ENCODE results near the gene FURIN.

The FURIN gene

DNA sequence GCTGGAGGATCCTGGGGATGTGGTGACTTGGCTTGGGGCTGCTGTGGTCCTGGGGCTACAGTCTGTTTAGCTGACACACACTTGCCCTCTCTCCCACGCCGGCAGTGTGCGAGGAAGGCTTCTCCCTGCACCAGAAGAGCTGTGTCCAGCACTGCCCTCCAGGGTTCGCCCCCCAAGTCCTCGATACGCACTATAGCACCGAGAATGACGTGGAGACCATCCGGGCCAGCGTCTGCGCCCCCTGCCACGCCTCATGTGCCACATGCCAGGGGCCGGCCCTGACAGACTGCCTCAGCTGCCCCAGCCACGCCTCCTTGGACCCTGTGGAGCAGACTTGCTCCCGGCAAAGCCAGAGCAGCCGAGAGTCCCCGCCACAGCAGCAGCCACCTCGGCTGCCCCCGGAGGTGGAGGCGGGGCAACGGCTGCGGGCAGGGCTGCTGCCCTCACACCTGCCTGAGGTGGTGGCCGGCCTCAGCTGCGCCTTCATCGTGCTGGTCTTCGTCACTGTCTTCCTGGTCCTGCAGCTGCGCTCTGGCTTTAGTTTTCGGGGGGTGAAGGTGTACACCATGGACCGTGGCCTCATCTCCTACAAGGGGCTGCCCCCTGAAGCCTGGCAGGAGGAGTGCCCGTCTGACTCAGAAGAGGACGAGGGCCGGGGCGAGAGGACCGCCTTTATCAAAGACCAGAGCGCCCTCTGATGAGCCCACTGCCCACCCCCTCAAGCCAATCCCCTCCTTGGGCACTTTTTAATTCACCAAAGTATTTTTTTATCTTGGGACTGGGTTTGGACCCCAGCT, 13.0 kb downstream of the FURIN start:
- Histone ChIP-seq H3K27me3 (ENCODE audit: control insufficient read depth, low read length) (no peaks in the 10 kb centered on the region), H3K4me3 (ENCODE audit: low read length) (no peak overlapping the region), H3K79me2 (ENCODE audit: control insufficient read depth, low read length) (peaks cover 6% of the 10 kb centered on the region; the same call in 1 of the 2 replicates), H3K36me3 (ENCODE audit: control insufficient read depth, low read length) (peaks cover 34% of the 10 kb centered on the region), H3K27ac (ENCODE audit: low read depth, low read length) (no peak overlapping the region), H3K9me2 (replicated peaks; ENCODE audit: control insufficient read depth, low read length) (no peaks in the 10 kb centered on the region), H3K4me1 (ENCODE audit: control insufficient read depth, low read length) (peaks cover 35% of the 10 kb centered on the region), H3K4me2 (ENCODE audit: low read length) (no peak overlapping the region), H3F3A (ENCODE audit: control insufficient read depth, insufficient read depth) (peaks cover 4% of the 10 kb centered on the region), H3K9me3 (ENCODE audit: control insufficient read depth, insufficient read depth, low read length) (no peaks in the 10 kb centered on the region), H4K20me1 (ENCODE audit: control insufficient read depth, insufficient read depth, low read depth, low read length) (no peaks in the 10 kb centered on the region)
- TF ChIP-seq EZH2phosphoT487 (IDR thresholded peaks at IDR 0.05; ENCODE audit: borderline replicate concordance, low read length) (no peak), CTCF (IDR thresholded peaks at IDR 0.05; ENCODE audit: low read depth, low read length, poor library complexity, severe bottlenecking) (no peak)

DNA sequence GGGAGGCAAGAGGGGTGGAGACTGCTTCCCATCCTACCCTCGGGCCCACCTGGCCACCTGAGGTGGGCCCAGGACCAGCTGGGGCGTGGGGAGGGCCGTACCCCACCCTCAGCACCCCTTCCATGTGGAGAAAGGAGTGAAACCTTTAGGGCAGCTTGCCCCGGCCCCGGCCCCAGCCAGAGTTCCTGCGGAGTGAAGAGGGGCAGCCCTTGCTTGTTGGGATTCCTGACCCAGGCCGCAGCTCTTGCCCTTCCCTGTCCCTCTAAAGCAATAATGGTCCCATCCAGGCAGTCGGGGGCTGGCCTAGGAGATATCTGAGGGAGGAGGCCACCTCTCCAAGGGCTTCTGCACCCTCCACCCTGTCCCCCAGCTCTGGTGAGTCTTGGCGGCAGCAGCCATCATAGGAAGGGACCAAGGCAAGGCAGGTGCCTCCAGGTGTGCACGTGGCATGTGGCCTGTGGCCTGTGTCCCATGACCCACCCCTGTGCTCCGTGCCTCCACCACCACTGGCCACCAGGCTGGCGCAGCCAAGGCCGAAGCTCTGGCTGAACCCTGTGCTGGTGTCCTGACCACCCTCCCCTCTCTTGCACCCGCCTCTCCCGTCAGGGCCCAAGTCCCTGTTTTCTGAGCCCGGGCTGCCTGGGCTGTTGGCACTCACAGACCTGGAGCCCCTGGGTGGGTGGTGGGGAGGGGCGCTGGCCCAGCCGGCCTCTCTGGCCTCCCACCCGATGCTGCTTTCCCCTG, 13.8 kb downstream of the FURIN start:
- TF ChIP-seq EZH2phosphoT487 (IDR thresholded peaks at IDR 0.05; ENCODE audit: borderline replicate concordance, low read length) (no peak), CTCF (IDR thresholded peaks at IDR 0.05; ENCODE audit: low read depth, low read length, poor library complexity, severe bottlenecking) (no peak)
- Histone ChIP-seq H3K9me2 (replicated peaks; ENCODE audit: control insufficient read depth, low read length) (no peaks in the 10 kb centered on the region), H3K4me3 (ENCODE audit: low read length) (no peak overlapping the region), H3K4me1 (ENCODE audit: control insufficient read depth, low read length) (peaks cover 35% of the 10 kb centered on the region), H3K27me3 (ENCODE audit: control insufficient read depth, low read length) (no peaks in the 10 kb centered on the region), H3K27ac (ENCODE audit: low read depth, low read length) (no peak overlapping the region), H3K36me3 (ENCODE audit: control insufficient read depth, low read length) (peaks cover 31% of the 10 kb centered on the region), H3F3A (ENCODE audit: control insufficient read depth, insufficient read depth) (peaks cover 4% of the 10 kb centered on the region), H4K20me1 (ENCODE audit: control insufficient read depth, insufficient read depth, low read depth, low read length) (no peaks in the 10 kb centered on the region), H3K4me2 (ENCODE audit: low read length) (no peak overlapping the region), H3K9me3 (ENCODE audit: control insufficient read depth, insufficient read depth, low read length) (no peaks in the 10 kb centered on the region), H3K79me2 (ENCODE audit: control insufficient read depth, low read length) (peaks cover 6% of the 10 kb centered on the region; the same call in 1 of the 2 replicates)

DNA sequence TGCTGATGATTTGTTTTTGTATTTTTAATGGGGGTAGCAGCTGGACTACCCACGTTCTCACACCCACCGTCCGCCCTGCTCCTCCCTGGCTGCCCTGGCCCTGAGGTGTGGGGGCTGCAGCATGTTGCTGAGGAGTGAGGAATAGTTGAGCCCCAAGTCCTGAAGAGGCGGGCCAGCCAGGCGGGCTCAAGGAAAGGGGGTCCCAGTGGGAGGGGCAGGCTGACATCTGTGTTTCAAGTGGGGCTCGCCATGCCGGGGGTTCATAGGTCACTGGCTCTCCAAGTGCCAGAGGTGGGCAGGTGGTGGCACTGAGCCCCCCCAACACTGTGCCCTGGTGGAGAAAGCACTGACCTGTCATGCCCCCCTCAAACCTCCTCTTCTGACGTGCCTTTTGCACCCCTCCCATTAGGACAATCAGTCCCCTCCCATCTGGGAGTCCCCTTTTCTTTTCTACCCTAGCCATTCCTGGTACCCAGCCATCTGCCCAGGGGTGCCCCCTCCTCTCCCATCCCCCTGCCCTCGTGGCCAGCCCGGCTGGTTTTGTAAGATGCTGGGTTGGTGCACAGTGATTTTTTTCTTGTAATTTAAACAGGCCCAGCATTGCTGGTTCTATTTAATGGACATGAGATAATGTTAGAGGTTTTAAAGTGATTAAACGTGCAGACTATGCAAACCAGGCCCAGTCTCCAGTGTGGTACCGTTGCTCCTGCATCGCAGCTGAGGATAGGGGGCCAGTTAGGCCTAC, 14.6 kb downstream of the FURIN start:
- Histone ChIP-seq H3K27me3 (ENCODE audit: control insufficient read depth, low read length) (no peaks in the 10 kb centered on the region), H3K79me2 (ENCODE audit: control insufficient read depth, low read length) (peaks cover 6% of the 10 kb centered on the region; the same call in 1 of the 2 replicates), H3K9me2 (replicated peaks; ENCODE audit: control insufficient read depth, low read length) (no peaks in the 10 kb centered on the region), H3K9me3 (ENCODE audit: control insufficient read depth, insufficient read depth, low read length) (no peaks in the 10 kb centered on the region), H3F3A (ENCODE audit: control insufficient read depth, insufficient read depth) (peaks cover 4% of the 10 kb centered on the region), H3K4me3 (ENCODE audit: low read length) (peak overlapping the region; percentile 72), H3K27ac (ENCODE audit: low read depth, low read length) (peak overlapping the region; percentile 72), H3K4me2 (ENCODE audit: low read length) (peak overlapping the region; percentile 92), H3K4me1 (ENCODE audit: control insufficient read depth, low read length) (peaks cover 35% of the 10 kb centered on the region), H4K20me1 (ENCODE audit: control insufficient read depth, insufficient read depth, low read depth, low read length) (no peaks in the 10 kb centered on the region), H3K36me3 (ENCODE audit: control insufficient read depth, low read length) (peaks cover 25% of the 10 kb centered on the region; the same call in 1 of the 2 replicates)
- TF ChIP-seq EZH2phosphoT487 (IDR thresholded peaks at IDR 0.05; ENCODE audit: borderline replicate concordance, low read length) (no peak), CTCF (IDR thresholded peaks at IDR 0.05; ENCODE audit: low read depth, low read length, poor library complexity, severe bottlenecking) (no peak)

Measured in DOHH2 (cell line).